Measurements from ENCODE around the gene LYPD8. TPM values are rescaled to one million over a fixed set of nuclear protein-coding genes. Genes with fewer than 3 reads are reported as not detected.
"Not testable (repeated sequence)": the region's sequence is repeated elsewhere in the genome, so short reads cannot be mapped to it uniquely, and the experiment has no call there.

Gene LYPD8
- total RNA-seq, 4 donors from 2014 or later = 1.7 TPM; not detected in 3

GRCh38 chr1:248798791-248799190 is 43.2 kb upstream of the LYPD8 start:
- H3K4me1 ChIP-seq = no peaks in the 10 kb centered on the region
- H3K9me3 ChIP-seq = no peaks in the 10 kb centered on the region
- no peak overlapping the region for H3K27ac ChIP-seq
- no peak for TF ChIP-seq CTCF (IDR thresholded peaks at IDR 0.05 in 4 of 5, conservative IDR thresholded peaks at IDR 0.05 in 1 of 5)
- no peak overlapping the region for H3K4me3 ChIP-seq
- in situ Hi-C loops (cut with MboI; ENCODE audit: low sequenced_read_pairs in 4 of 4) = no loop called here
- no peaks in the 10 kb centered on the region for H3K27me3 ChIP-seq
- H3K36me3 ChIP-seq = no peaks in the 10 kb centered on the region
- intact Hi-C loops (cut with DNase I; ENCODE audit: low total_unique reads) = no loop called here
- DNase-seq = no peak
- no peak for ATAC-seq

- H3K9me3 ChIP-seq; DNase-seq; H3K27me3 ChIP-seq; H3K4me3 ChIP-seq; in situ Hi-C loops (cut with MboI; ENCODE audit: low sequenced_read_pairs in 4 of 4); intact Hi-C loops (cut with DNase I; ENCODE audit: low total_unique reads); ATAC-seq; H3K27ac ChIP-seq; H3K36me3 ChIP-seq; H3K4me1 ChIP-seq: not testable (repeated sequence)
Observed at GRCh38 chr1:248794663-248795062, 39.1 kb upstream of the LYPD8 start.

- H3K4me3 ChIP-seq = no peak overlapping the region
- H3K27ac ChIP-seq = no peak overlapping the region
- no peaks in the 10 kb centered on the region for H3K9me3 ChIP-seq
- intact Hi-C loops (cut with DNase I; ENCODE audit: low total_unique reads) (no loop called here), in situ Hi-C loops (cut with MboI; ENCODE audit: low sequenced_read_pairs in 4 of 4) (no loop called here)
- H3K4me1 ChIP-seq = no peaks in the 10 kb centered on the region
- TF ChIP-seq CTCF (IDR thresholded peaks at IDR 0.05 in 4 of 5, conservative IDR thresholded peaks at IDR 0.05 in 1 of 5) = no peak
- TF ChIP-seq POLR2A (IDR thresholded peaks at IDR 0.05) = no peak
- ATAC-seq (no peak), DNase-seq (no peak)
- H3K36me3 ChIP-seq = no peaks in the 10 kb centered on the region
- H3K27me3 ChIP-seq = no peaks in the 10 kb centered on the region
Observed at GRCh38 chr1:248793592-248793991, 38.0 kb upstream of the LYPD8 start.

GRCh38 chr1:248792342-248792741 is 36.8 kb upstream of the LYPD8 start:
- TF ChIP-seq CTCF (IDR thresholded peaks at IDR 0.05 in 4 of 5, conservative IDR thresholded peaks at IDR 0.05 in 1 of 5) (no peak), POLR2A (IDR thresholded peaks at IDR 0.05) (no peak)
- H3K27me3 ChIP-seq = no peaks in the 10 kb centered on the region
- no peaks in the 10 kb centered on the region for H3K36me3 ChIP-seq
- ATAC-seq = no peak
- in situ Hi-C loops (cut with MboI; ENCODE audit: low sequenced_read_pairs in 4 of 4) (no loop called here), intact Hi-C loops (cut with DNase I; ENCODE audit: low total_unique reads) (no loop called here)
- no peak overlapping the region for H3K27ac ChIP-seq
- no peaks in the 10 kb centered on the region for H3K9me3 ChIP-seq
- DNase-seq = no peak
- H3K4me1 ChIP-seq = no peaks in the 10 kb centered on the region
- no peak overlapping the region for H3K4me3 ChIP-seq

- Histone ChIP-seq H3K9me3 (no peaks in the 10 kb centered on the region), H3K4me3 (no peak overlapping the region), H3K36me3 (no peaks in the 10 kb centered on the region), H3K27me3 (no peaks in the 10 kb centered on the region), H3K4me1 (no peaks in the 10 kb centered on the region), H3K27ac (no peak overlapping the region)
- TF ChIP-seq POLR2A (IDR thresholded peaks at IDR 0.05) (no peak), CTCF (IDR thresholded peaks at IDR 0.05 in 4 of 5, conservative IDR thresholded peaks at IDR 0.05 in 1 of 5) (no peak)
- intact Hi-C loops (cut with DNase I; ENCODE audit: low total_unique reads) = no loop called here
- ATAC-seq = no peak
- in situ Hi-C loops (cut with MboI; ENCODE audit: low sequenced_read_pairs in 4 of 4) = no loop called here
- no peak for DNase-seq
Observed at GRCh38 chr1:248791010-248791409, 35.5 kb upstream of the LYPD8 start.
